ENCODE measurements around the gene MAN1A2. TPM values are rescaled to one million over a fixed set of nuclear protein-coding genes. Genes with fewer than 3 reads are reported as not detected.
A peak's percentile ranks its signal among the peaks of the same experiment; 100 is the strongest.

Gene MAN1A2
- total and polyA plus RNA-seq, 3 experiments from 2014 or later, result 23.1 to 26.9 (median 24.0) TPM

DNA sequence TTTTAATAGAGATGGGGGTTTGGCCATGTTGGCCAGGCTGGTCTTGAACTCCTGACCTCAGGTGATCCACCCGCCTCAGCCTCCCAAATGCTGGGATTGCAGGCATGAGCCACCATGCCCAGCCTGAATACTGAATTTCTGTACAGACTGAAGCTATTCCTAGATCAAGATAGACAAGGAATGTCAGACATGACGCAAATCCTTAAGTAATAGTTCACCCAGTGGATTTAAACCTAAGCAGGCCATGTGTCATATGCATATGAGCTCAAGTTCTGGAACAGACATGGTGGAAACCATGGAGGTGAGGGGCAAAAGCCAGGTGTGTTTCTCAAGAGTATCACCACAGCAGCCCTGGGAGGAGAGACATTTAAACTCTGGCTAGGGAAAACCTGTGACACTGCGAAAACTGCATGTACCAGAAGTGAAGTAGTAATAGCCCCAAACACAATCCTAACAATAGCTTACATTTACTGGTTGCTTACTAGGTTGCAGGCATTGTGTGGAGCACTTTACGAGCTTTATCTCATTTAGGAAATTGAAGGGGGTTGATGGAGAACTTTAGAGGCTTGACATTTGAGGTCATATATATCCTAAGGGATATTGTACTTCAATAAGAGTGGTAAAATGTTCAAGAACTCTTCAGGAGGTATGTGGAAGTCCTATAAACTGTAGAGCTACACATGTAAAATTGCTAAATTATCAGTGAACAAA, 31.7 kb upstream of the MAN1A2 start:
- POLR2A ChIA-PET, result no interaction called here
- Mint-ChIP-seq H3K4me1 (peaks cover 0 to 11% (median 9%) of the 10 kb centered on the region in 3 donors), H3K4me3 (no peak overlapping the region), H3K36me3 (peaks cover 0 to 5% (median 5%) of the 10 kb centered on the region in 3 donors), H3K27me3 (peaks cover 9 to 21% of the 10 kb centered on the region in 2 donors), H3K27ac (peak overlapping the region in 1 of 8 donors; percentile 34), H3K9me3 (peaks cover 0 to 3% (median 0%) of the 10 kb centered on the region in 5 donors)
- Histone ChIP-seq H3K4me3 (ENCODE audit: low read length) (no peak overlapping the region), H3K27ac (ENCODE audit: low read depth, low read length) (no peak overlapping the region), H3K27me3 (ENCODE audit: insufficient read depth, low read length, poor library complexity, severe bottlenecking) (no peaks in the 10 kb centered on the region), H3K4me1 (ENCODE audit: insufficient read depth, low read length) (peaks cover 10% of the 10 kb centered on the region), H3K9me3 (ENCODE audit: low read length) (no peaks in the 10 kb centered on the region), H3K36me3 (ENCODE audit: insufficient read depth, low read length) (no peaks in the 10 kb centered on the region)
- no peak for DNase-seq
- CTCF ChIA-PET, result no interaction called here

DNA sequence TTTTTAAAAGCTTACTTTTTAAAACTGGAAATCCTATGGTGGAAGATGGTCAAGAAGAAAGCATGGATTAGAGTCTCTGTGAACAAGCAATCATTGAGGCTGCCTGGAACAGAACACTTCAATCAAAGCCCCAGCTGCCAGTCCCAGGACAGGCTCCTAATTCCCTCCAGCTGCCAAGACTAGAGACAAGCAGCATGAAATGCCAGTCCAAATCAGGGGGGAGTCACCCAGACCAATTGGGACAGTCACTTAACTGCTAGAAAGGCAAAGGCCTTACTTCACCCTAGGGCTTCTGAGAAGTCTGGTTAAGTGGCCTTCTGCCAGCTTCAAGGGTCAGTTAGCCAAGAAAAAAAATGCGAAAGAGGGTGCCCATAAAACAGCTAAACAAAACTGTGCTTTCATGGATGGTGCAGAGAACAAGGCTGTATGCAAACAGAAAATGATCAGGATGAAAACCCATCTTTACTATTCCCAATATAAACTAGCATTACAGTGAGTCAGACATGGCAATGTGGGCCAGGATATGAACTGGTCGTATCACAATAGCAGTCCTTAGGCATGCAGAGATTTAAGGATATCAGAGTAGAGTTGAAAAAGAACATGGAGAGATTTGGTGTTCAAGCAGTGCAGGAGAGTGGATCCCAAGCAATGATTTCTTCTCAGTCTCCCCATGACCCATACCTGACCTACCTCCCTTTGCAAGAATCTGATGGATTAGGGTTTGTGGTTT, 31.0 kb upstream of the MAN1A2 start:
- Mint-ChIP-seq H3K4me1 (peaks cover 0 to 13% (median 9%) of the 10 kb centered on the region in 3 donors), H3K27me3 (peaks cover 9 to 15% of the 10 kb centered on the region in 2 donors)
- CTCF ChIA-PET, result no interaction called here

DNA sequence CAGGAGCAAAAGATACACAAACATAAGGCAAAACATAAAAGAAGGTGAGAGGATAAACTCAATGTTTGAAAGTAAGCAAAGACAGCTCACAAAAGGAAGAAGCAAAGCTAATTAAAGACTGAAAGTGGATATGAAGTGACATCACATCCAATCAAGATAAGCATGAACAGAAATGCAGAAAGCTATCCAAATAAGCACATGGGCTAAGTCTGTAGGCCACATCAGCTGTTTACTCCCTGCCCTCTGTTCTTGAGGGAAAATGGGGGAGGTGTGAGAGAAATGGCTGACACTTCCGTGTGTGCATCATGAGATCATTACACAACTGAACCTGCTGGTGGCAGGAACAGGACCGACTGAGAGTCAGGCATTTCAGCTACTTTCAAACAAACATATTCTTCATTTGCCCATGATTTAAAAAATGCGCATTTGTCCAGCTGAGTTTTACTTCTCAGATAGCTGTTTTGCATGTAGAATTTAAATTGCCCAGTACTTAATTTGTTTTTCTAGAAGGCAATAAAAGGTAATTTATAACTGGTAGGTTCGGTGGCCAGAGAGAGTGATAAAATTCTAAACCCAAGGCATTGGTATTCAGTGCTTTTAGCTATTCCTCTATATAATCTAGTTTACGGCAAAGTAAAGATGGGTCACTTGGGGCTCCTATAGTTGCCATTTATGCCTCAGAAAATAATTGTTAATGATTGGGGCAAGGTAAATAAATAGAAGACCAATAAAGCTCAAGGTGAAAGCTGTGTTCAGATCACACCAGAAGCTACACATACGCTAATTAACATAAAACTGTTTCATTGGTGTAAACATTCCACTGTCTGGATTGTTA, 27.2 kb upstream of the MAN1A2 start:
- DNase-seq, result peak in 3 of 5 donors; percentile 4 to 55 (median 37)
- Histone ChIP-seq H3K4me1 (ENCODE audit: insufficient read depth, low read length) (peaks cover 10% of the 10 kb centered on the region), H3K36me3 (ENCODE audit: insufficient read depth, low read length) (no peaks in the 10 kb centered on the region), H3K4me3 (ENCODE audit: low read length) (no peak overlapping the region), H3K27me3 (ENCODE audit: insufficient read depth, low read length, poor library complexity, severe bottlenecking) (no peaks in the 10 kb centered on the region), H3K9me3 (ENCODE audit: low read length) (no peaks in the 10 kb centered on the region), H3K27ac (ENCODE audit: low read depth, low read length) (no peak overlapping the region)
- Mint-ChIP-seq H3K36me3 (peaks cover 0 to 5% (median 0%) of the 10 kb centered on the region in 3 donors), H3K27me3 (peaks cover 2 to 8% of the 10 kb centered on the region in 2 donors), H3K27ac (peak overlapping the region in 1 of 8 donors; percentile 4), H3K4me3 (no peak overlapping the region), H3K9me3 (peaks cover 0 to 3% (median 0%) of the 10 kb centered on the region in 5 donors), H3K4me1 (peaks cover 2 to 23% (median 16%) of the 10 kb centered on the region in 3 donors)
- POLR2A ChIA-PET, result no interaction called here
- CTCF ChIA-PET, result interaction anchor here (1.1 to 1.8 kb wide), 3 partner anchors 23 to 420 kb away, joined by 3 to 6 read pairs (median 4); no protein-coding TSS in a partner anchor

More for the DNA sequence above, 31.0 kb upstream of the MAN1A2 start:
- H3K27ac Mint-ChIP-seq, result peak overlapping the region in 1 of 8 donors; percentile 43
- POLR2A ChIA-PET, result no interaction called here
- Histone ChIP-seq H3K9me3 (ENCODE audit: low read length) (no peaks in the 10 kb centered on the region), H3K27me3 (ENCODE audit: insufficient read depth, low read length, poor library complexity, severe bottlenecking) (no peaks in the 10 kb centered on the region), H3K27ac (ENCODE audit: low read depth, low read length) (no peak overlapping the region), H3K36me3 (ENCODE audit: insufficient read depth, low read length) (no peaks in the 10 kb centered on the region), H3K4me1 (ENCODE audit: insufficient read depth, low read length) (peaks cover 10% of the 10 kb centered on the region), H3K4me3 (ENCODE audit: low read length) (no peak overlapping the region)
- H3K9me3 Mint-ChIP-seq, result peaks cover 0 to 3% (median 0%) of the 10 kb centered on the region in 5 donors
- no peak overlapping the region for H3K4me3 Mint-ChIP-seq
- peaks cover 0 to 5% (median 5%) of the 10 kb centered on the region in 3 donors for H3K36me3 Mint-ChIP-seq
- no peak for DNase-seq

DNA sequence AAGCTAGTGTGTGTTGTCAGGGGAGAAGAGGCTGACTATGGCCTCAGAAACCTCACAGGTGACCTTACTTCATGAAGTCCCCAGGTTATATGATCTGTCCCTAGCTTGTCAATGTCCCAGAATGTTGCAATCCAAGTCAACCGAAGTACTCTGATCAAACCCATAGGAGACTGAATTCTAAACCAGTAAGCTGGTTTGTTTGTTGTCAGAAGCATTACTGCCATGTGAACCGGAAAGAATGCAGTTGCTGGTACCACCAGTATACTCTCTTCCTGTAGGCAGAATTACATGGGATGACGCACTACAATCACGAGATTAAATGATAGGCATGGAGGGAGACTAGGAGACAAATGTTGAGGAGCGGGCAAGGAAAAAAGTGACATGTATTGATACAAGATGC, 26.1 kb upstream of the MAN1A2 start:
- POLR2A ChIA-PET, result interaction anchor here (0.5 kb wide), 1 partner anchor 771 kb away, joined by 4 read pairs; no protein-coding TSS in a partner anchor
- Histone ChIP-seq H3K9me3 (ENCODE audit: low read length) (no peaks in the 10 kb centered on the region), H3K27me3 (ENCODE audit: insufficient read depth, low read length, poor library complexity, severe bottlenecking) (no peaks in the 10 kb centered on the region), H3K4me1 (ENCODE audit: insufficient read depth, low read length) (peaks cover 10% of the 10 kb centered on the region), H3K4me3 (ENCODE audit: low read length) (no peak overlapping the region), H3K36me3 (ENCODE audit: insufficient read depth, low read length) (no peaks in the 10 kb centered on the region), H3K27ac (ENCODE audit: low read depth, low read length) (no peak overlapping the region)
- peaks cover 4 to 8% of the 10 kb centered on the region in 2 donors for H3K27me3 Mint-ChIP-seq
- H3K9me3 Mint-ChIP-seq, result peaks cover 0 to 3% (median 0%) of the 10 kb centered on the region in 5 donors
- no peak for DNase-seq
- CTCF ChIA-PET, result interaction anchor here (1.2 to 1.8 kb wide), 4 partner anchors 10 to 419 kb away, joined by 3 to 6 read pairs (median 5); no protein-coding TSS in a partner anchor
- peaks cover 0 to 5% (median 0%) of the 10 kb centered on the region in 3 donors for H3K36me3 Mint-ChIP-seq
- peak overlapping the region in 1 of 8 donors; percentile 12 for H3K27ac Mint-ChIP-seq
- no peak overlapping the region for H3K4me3 Mint-ChIP-seq
- peaks cover 2 to 24% (median 16%) of the 10 kb centered on the region in 3 donors for H3K4me1 Mint-ChIP-seq

DNA sequence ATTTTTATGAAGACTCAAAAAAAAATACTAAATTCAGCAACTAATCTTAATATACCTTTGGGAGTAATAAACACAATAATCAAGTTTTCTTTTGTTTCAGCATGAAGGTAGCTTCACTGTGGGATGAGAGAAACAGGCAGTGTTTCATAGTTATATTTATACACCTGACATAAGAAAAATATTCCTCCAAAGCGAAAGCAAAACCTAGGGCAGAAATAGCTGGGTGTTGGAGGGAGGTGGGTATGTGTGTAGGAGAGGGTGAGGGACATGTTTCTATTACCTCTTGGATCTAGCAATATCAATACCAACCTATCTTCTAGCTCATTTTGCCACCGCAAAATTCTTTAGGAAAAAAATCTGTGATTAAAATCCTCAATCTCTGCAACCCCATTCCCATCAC, 24.9 kb upstream of the MAN1A2 start:
- H3K9me3 ChIP-seq (ENCODE audit: low read length), result no peaks in the 10 kb centered on the region
- H3K4me3 Mint-ChIP-seq, result peak overlapping the region in 2 of 7 donors; percentile 7 to 49
- peaks cover 2 to 8% of the 10 kb centered on the region in 2 donors for H3K27me3 Mint-ChIP-seq
- H3K9me3 Mint-ChIP-seq, result no peaks in the 10 kb centered on the region
- no peak overlapping the region for H3K27ac ChIP-seq (ENCODE audit: low read depth, low read length)
- H3K4me3 ChIP-seq (ENCODE audit: low read length), result no peak overlapping the region
- peaks cover 2 to 30% (median 22%) of the 10 kb centered on the region in 3 donors for H3K4me1 Mint-ChIP-seq
- no peak for DNase-seq
- CTCF ChIA-PET, result interaction anchor here (1.2 to 1.7 kb wide), 2 partner anchors 16 to 21 kb away, joined by 3 read pairs; no protein-coding TSS in a partner anchor
- no peaks in the 10 kb centered on the region for H3K36me3 ChIP-seq (ENCODE audit: insufficient read depth, low read length)
- H3K4me1 ChIP-seq (ENCODE audit: insufficient read depth, low read length), result peaks cover 10% of the 10 kb centered on the region
- H3K27me3 ChIP-seq (ENCODE audit: insufficient read depth, low read length, poor library complexity, severe bottlenecking), result no peaks in the 10 kb centered on the region
- no peak overlapping the region for H3K27ac Mint-ChIP-seq
- POLR2A ChIA-PET, result interaction anchor here (0.9 kb wide), 1 partner anchor 25 kb away, joined by 3 read pairs; the partner anchor contains the start of gene MAN1A2
- H3K36me3 Mint-ChIP-seq, result peaks cover 0 to 5% (median 0%) of the 10 kb centered on the region in 3 donors

DNA sequence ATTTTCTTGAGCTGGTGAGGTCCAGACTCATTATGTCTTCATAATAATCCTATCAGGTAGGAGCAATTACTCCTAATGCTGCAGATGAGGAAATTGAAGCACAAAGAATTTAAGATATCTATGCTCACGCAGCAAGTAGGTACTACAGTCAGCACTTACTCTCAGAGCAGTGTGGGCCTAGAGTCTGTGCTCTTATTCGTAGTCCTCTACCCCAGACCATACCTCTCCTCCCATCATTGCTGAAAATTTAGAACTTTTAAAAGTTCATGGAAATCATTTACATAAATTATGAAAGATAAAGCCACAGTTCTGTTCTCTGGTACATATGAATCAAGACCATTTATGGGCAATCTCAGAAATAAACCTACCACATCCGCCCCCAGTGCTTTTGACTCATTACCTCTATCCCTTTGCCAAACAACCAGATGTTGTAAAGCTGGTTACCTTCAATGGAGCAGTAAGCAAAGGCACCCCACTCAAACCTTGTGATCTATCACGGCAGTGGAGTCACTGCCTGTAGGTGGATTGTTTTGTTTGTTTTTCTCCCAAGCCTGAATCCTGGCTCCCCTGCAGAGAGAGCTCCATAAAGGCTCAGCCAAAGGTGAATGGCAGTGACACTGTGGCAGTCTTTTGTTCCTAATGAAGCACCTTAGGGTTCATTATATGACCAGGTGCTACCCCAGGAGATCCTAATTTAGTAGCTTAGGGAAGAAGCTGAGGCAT, 20.9 kb upstream of the MAN1A2 start:
- Mint-ChIP-seq H3K4me1 (peaks cover 2 to 23% (median 13%) of the 10 kb centered on the region in 3 donors), H3K27me3 (peaks cover 2 to 8% of the 10 kb centered on the region in 2 donors), H3K27ac (peak overlapping the region in 1 of 8 donors; percentile 53), H3K4me3 (no peak overlapping the region), H3K9me3 (no peaks in the 10 kb centered on the region), H3K36me3 (no peaks in the 10 kb centered on the region)
- Histone ChIP-seq H3K9me3 (ENCODE audit: low read length) (no peaks in the 10 kb centered on the region), H3K4me3 (ENCODE audit: low read length) (no peak overlapping the region), H3K36me3 (ENCODE audit: insufficient read depth, low read length) (no peaks in the 10 kb centered on the region), H3K4me1 (ENCODE audit: insufficient read depth, low read length) (no peaks in the 10 kb centered on the region), H3K27ac (ENCODE audit: low read depth, low read length) (no peak overlapping the region), H3K27me3 (ENCODE audit: insufficient read depth, low read length, poor library complexity, severe bottlenecking) (no peaks in the 10 kb centered on the region)
- DNase-seq, result no peak
- ChIA-PET CTCF (no interaction called here), POLR2A (interaction anchor here (1.3 kb wide), 1 partner anchor 20 kb away, joined by 4 read pairs; no protein-coding TSS in a partner anchor)

DNA sequence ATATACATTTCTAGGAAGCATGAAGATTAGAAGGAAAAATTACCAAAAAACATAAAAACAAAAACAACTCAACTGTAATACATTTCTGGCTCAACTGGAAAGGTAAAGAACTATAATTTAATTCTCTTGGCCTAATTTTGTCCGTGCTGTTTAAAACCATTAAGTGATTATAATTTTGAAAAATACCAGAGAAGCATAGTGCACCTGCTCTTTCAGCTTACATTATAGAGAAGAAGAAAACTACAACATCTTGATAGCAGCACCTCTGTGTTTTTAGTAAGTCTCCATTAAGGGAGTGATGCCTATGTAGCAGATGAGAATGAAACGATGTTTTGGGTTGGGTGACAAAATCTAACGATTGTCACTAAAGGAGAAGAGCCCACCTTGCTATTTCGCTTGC, 19.3 kb upstream of the MAN1A2 start:
- no peak overlapping the region for H3K4me3 Mint-ChIP-seq

More for the DNA sequence above, 19.3 kb upstream of the MAN1A2 start:
- no peak overlapping the region for H3K27ac ChIP-seq (ENCODE audit: low read depth, low read length)
- H3K27me3 ChIP-seq (ENCODE audit: insufficient read depth, low read length, poor library complexity, severe bottlenecking), result no peaks in the 10 kb centered on the region
- ChIA-PET CTCF (no interaction called here), POLR2A (no interaction called here)
- H3K27ac Mint-ChIP-seq, result peak overlapping the region in 1 of 8 donors; percentile 3
- DNase-seq, result no peak
- H3K36me3 ChIP-seq (ENCODE audit: insufficient read depth, low read length), result no peaks in the 10 kb centered on the region
- no peaks in the 10 kb centered on the region for H3K4me1 ChIP-seq (ENCODE audit: insufficient read depth, low read length)
- H3K4me1 Mint-ChIP-seq, result peaks cover 0 to 13% (median 11%) of the 10 kb centered on the region in 3 donors
- H3K4me3 ChIP-seq (ENCODE audit: low read length), result no peak overlapping the region
- peaks cover 4 to 8% of the 10 kb centered on the region in 2 donors for H3K27me3 Mint-ChIP-seq
- H3K9me3 Mint-ChIP-seq, result no peaks in the 10 kb centered on the region
- no peaks in the 10 kb centered on the region for H3K9me3 ChIP-seq (ENCODE audit: low read length)
- no peaks in the 10 kb centered on the region for H3K36me3 Mint-ChIP-seq

All from CD8-positive, alpha-beta memory T cell (primary cell).